AML-193 (cell line): ENCODE results near the gene CDK14.
"Not testable (repeated sequence)": the region's sequence is repeated elsewhere in the genome, so short reads cannot be mapped to it uniquely, and the experiment has no call there.

Experiments
- DNase-seq, 2 experiments: peaks; one replicate each; lab custom pipeline; 2025; lab: John Stamatoyannopoulos, UW

CDK14 gene

DNA sequence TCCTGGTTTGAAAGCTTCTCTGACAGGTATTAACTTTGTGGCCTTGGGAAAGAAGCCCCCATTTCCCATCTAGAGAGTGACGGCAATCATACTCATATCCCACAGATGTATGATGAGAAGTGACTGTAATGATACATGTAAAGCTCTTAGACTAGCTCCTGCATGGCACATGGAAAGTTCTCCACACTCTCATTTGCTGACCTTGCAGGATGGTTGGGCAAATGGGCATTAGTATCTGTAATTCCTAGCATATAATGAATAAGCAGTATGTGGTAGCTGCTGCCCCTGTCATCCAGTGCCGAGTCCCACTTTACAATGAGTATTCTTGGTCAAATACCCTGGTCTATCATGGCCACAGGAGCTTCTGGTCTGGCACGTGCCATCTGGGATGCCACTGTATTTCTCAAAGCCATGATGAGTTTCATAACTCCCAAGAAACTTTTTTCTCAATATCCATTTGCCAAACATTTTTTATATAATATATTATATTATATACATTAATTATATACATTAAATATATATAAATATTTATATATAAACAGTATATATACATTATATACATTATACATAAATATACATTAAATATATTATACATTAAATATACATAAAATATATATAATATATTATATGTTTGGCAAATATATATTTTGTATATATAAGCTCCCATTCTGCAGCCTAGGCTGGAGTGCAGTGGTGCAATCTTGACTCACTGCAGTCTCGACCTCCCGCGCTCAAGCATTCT, 561.6 kb downstream of the CDK14 start:
- DNase-seq, result no peak

DNA sequence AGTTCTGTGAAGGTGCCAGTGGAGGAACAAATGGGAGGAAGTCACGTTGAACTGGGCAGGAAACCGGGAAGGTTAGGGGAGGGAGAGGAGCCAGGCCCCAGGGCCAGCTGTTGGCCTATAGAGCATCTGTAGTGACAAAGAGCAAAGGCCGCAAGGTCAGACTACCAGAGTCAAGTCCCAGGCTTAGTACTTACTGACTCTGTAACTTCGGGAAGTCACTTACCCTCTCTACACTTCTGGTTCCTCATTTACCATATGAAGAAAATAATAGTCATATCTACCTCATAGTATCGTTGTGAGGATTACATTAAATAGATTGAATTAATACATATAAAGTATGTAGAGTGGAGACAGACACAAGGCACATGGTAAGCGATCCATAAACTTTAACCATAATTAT, 566.3 kb downstream of the CDK14 start:
- DNase-seq, result no peak

DNA sequence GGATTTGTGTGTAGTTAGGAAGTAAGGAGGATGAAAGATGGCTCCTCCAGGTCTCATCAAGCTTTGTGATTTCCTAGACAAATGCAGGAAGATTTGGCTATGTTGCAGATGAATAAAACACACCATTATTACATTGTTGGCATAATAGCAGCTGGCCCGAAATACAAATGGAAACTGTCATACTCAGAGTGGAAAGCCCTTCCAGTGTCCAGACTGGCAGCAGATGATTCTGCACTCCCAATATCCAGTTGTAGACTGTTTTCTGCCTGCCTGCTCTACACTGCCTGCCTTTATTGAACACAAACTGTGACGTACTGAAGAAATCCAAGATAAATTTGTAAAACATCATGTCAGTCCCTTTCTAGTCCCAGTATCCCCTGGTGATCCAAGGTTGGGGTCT, 568.4 kb downstream of the CDK14 start:
- no peak for DNase-seq

DNA sequence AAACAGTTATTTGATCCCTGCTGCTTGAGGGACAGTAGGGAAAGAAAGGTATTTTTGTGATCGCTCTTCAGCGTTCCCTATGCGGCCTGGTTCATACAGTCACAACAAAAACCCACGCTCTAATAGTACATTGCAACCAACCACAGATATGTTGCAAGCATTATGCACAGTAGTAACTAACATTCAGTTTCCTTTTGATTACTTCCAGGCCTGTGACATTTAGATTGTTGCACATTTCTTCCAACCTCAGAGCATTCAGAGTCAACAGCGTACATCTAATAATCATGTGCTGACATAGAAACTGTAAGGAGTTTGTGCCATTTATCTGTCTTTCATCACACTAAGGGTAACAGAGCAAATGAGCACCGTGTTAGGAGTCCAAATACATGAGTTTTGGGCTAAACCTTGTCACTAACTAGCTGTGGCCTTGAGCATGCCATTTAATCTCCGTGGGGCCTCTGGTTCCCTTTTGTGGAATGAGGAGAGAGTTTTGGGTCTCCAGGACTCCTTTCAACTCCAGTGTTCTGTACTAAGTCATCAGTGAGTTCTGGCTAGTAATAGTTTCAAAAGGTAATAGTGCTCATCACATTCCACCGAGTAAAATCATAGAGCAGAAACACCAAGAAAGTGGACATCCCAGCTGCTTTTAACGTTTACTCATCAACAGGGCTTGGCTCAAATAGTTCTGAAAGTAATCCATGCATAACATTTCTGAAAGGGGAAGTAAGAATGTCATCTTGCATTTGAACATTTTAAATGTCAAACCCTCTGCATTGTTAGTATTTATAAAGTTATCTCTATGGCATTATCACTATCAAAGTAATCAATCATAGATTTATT, 569.1 kb downstream of the CDK14 start:
- DNase-seq, result no peak

DNA sequence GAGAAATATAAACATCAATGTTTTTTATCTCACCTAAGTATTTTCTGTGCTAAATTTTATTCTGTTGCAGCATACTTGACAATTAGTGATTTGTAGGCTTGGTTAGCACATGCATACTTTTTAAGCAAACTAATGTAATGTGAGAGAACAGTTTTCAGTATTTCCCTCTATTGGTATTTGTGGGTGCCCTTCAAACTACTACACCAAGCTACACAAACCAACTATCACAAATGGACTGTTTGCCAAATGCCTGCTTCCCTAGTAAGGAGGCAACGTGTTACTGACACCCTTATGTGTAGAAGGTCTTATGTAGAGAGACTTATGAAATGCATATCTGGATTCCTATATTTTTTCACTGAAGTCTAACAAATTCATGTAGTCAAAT, 569.7 kb downstream of the CDK14 start:
- DNase-seq, result no peak

DNA sequence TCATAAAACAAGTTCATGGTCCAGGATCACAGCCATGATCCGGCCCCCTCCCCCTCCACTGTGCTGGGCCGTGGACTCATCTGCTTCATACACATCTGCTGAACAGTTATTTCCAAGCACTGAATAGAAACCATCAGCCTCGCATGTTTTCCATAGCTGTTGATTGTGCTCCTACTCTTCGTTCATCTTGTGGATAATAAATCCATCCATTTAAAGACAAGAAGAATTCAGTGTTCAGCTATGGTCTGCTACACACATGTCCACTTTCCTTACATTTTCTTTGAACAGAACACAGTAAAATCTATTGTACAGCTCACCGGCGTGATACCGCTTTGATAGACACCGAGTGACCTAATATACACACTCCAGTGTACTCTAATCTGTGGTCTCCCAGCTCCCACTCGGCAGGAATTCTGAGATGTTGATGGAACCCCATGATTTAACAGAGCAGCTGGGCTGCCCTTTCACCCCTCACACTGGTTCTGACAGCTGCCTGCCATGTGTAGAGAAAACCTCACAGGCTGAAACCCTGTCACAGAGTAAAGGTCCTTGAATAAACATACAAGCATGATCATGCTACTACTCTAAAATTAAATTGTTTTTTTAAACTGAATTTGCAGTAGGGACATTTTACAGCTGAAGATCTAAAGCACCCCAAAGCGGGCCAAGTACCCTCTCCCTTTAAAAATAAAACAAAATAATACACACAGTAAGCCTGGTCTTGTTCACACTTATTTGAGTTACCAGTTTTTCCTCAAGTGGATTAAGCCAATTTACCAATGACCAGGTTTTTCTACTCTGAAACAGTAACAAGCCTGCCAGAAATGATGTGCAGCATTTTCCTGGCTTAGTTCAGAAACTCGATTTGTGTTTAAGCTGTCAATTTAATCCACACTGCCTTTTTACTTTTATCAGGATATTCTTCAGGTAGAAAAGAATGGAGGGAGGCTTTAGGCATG, 573.0 kb downstream of the CDK14 start:
- DNase-seq, result no peak

DNA sequence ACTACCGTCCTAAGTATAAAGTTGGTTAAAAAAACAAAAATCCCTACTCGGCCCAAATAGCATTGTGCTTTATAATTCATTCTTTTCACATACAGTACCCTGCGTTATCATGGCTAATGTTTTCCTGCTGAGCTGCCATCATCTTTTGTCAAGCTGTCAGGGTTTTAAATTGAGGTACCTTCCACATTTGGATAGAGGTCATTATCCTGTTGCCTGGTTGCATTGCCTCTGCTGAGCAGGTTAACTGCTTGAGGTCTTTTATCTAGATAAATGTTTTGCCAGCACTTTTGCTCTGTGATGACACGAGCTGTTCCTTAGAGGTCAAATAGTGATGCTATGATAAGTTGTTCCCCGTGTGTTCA, 573.7 kb downstream of the CDK14 start:
- no peak for DNase-seq

DNA sequence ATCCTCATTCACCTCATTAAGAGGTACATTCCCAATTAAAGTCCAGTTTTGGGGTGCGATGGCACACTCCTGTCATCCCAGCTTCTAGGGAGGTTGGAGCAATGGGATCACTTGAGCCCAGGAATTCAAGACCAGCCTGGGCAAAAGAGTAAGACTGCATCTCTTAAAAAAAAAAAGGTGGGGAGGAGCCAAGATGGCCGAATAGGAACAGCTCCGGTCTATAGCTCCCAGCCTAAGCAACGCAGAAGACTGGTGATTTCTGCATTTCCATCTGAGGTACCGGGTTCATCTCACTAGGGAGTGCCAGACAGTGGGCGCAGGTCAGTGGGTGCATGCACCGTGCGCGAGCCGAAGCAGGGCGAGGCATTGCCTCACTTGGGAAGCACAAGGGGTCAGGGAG, 577.1 kb downstream of the CDK14 start:
- DNase-seq, result not testable (repeated sequence)

DNA sequence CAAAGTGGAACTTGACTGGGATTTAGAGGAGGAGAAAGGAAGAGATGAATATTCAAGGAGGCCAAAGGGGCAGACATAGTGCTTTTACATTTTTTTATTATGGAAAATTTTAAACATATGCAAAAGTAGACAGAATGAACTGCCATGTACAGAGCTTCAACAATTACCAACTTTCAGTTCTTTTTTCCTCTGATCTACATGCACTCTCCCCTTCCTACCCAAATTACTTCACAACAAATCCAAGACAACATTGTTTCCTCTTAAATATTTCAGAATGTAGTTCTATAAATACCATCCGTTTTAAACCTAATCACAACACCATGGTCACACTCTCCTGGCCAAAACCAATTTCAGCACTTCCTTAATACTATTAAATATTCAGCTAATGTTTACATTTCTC, 584.6 kb downstream of the CDK14 start:
- no peak for DNase-seq

DNA sequence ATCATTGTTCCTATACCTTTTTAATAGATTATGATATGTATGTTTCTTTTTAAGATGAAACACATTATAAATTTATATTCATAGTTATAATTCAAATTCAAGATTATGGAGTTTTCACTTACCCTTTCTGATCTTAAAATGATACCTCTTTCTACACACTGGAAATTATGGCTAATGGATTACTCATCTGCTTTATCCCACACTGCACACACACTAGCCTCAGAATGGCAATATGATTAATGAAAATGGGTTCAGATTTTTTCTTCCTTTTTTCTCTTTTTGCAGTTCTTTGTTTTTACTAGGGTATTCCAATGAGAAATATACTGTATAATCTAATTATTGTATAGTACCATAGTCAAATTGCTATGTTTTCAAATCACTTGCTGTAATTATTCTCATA, 585.8 kb downstream of the CDK14 start:
- no peak for DNase-seq

DNA sequence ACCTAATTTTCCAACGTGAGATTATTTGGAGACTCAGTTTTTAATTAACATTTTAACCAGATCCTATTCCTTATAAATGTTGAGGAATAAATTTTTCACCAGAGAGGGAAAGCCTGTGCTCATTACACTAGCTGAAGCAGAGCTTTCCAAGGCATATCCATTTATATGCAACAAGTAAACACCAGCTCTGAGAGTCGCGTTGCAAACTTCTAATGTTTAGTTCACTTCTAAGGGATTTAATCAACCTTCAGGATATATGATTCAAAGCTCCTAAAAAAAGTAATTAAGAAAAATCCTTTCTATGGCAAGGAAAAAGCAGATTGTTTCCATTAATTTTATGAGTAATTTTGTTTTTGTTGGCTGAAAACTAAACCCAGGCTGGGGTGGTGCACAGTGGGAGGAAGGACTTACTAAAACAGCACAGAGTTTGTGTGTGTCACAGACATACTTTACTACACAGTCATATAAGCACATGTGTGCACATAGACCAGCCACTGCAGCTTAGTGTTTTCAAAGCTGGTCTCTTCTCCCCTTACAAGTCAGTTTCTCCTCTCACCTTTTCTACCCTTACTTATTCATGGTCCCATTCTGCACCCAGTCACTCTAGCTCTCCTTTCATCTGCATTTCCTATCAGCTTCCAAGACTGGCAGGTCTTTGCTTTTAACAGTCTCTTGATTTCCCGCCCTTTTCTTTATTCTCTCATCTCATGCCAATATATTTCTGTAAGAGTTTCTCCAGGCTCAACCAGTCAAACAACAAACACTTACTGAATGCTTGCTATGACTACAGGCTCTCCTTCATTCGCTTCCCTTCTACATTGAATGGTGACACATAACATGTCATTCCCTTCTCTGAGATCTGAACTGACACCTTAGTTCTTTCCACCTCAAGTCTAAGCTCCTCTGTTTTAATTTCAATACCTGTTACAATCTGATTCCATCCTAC, 587.0 kb downstream of the CDK14 start:
- DNase-seq, result no peak

DNA sequence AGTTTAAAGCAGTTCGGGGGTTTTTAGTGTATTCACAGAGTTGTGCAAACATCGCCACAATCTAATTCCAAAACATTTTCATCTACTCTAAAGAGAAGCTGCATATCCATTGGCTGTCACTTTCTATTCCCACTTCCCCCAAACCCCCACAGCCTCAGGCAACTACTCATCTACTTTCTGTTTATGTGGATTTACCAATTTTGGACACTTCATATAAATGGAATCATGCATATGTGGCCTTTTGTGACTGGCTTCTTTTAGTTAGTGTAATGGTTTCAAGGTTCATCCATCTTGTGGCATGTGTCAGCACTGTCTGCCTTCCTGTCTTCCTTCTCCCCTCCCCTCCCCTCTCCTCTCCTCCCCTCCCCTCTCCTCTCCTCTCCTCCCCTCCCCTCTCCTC, 589.6 kb downstream of the CDK14 start:
- no peak for DNase-seq

DNA sequence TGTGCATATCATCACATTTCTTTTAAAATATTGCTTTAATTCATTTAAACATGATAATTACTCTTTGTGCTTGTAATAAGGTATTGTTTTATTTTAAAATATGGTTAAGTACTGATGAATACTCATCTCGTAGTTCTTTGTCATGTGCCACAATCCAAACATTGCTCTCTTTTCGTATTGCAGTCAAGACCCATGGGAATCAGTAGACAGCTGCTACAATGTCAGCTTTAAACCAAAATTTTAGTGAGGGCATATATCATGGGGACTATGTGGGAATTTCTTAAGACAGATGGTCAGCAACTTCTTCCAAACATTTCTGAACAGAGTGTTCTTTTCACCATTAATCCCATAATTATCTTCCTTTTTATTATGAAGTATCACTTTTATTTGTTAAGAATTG, 590.9 kb downstream of the CDK14 start:
- DNase-seq, result no peak

DNA sequence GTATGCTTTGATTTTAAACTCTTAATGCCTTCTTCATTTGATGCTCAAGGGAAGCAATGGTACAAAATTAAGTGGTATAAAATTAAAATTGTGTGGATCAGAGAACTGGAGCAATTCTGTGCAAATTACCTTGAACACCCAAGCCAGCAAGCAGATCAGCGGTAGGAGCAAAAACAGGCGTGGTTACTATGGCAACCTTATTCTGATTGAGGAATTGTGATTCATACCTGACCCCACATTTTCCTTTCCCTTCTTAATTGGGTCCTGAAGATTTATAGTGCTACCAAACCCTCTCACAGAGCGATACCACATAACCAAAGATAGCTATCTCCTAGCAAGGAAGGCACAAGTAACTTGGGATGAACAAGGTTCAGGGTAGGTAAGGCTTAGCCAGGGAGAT, 595.6 kb downstream of the CDK14 start:
- no peak for DNase-seq

DNA sequence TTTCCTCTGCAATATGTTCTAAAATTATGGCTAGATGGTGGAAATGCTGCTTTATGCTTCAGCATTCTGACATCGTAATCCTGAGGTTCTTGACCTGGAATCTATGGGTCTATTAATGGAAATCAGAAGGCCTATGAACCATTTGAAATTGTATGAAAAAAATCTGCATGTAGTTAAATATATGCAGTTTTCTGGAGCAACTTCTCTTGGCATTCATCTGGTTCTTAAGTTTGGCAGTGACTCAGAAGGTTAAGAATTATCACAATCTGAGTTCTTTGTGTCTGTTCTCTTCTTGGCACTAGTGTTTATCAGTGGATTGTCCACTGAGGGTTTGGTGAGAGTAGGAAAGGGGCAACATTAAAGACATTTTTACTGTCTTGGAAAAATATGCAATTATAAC, 597.0 kb downstream of the CDK14 start:
- no peak for DNase-seq

DNA sequence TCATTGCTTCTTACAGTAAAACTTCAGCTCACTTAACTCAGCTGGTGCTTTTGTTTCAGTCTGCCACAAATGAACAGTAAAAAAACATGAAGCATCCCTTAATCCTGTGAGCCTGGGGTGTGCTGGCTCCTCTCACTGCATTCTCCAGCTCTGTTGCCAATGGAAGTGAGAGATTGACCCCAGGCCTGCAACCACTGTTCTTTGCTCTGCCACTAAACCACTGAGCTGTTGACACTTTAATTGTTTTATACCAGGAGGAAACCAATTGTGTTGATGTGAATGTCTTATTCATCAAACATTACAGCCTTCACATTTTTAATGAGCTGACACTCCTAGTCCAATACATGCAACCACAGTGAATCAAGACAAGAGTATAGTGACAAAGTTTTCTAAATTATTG, 598.7 kb downstream of the CDK14 start:
- DNase-seq, result no peak

DNA sequence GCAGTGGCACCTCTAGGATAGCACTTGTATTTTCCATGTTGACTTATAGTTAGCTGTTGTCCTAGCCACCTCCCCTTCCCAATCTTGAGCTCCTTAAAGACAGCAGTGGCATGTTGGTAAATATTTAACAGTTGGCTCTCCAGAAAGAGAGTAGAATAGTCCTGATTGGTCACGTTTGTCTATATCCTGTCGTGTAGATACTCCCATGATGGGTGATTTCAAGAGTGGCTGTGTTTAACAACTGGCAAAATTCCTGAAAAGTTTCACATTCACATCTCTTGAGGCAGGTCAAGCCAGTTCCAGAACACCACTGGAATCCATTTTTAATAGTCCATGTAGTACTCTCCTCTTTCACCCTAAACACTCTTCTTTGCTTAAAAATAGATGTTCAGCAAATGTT, 599.9 kb downstream of the CDK14 start:
- DNase-seq, result no peak

DNA sequence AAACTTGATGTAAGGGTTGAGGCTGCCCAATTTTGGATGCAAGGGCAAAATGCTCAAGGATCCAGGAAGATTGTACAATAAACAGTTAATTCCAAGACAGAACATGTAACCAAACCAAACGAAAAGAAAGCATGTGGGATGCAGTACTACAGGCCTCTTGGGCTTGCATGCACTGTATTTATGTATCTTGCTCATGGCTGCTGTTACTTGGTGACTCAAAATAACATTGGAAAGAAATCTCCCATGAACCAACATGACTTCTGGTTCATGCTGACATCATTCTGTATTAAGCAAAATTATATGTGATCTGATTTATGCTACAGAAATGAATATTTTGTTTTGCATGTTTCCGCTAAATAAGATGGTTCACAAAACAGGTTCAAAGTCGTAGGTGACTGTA, 602.2 kb downstream of the CDK14 start:
- DNase-seq, result no peak

DNA sequence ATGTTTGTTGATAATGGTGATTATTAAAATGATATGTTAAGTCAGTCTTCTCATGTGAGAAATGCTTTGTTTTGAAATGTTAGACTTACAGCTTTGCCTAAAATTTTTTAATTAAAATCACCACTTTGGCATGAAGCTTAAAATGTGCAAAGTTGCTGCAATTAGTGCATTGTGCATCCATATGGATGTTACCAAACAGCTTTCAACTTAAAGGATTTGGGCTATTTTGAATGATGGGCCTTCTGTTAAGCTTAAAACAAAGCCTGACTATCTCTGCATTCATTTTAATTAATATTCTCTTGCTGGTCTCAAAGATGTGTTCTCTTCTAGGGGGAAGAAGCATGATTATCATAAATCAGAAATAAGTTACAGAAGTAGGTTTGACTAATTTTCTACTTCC, 603.5 kb downstream of the CDK14 start:
- no peak for DNase-seq

DNA sequence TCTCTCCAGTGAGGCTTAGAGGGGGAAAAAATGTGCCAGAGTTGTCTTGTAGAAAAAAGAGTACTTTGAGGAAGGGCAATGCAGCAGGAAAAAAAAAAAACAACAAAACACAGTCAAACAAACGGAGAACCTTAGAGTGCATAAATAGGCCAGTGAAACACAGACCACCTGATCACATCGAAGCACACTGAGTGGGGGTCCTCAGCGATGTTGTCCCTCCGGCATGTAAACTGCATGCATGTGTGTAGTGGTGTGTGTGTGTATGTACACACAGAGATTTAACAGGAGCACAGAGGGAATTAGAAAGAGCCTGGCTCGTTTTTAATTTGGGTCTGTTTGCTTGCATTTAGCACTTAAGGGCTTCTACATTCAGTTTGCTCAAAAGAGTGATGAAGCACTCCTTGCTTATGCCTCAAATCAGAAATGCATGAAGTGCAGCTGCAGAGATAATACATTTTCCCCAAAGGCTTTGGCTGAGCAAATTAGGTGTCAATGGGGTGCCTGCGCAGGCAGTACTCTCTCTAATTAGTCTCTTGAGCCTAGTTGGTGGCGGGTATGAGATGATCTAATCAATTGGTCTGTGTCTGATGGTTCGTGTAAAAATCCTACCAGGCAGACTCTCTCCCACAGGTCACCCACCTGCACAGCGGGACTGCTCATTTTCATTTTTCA, 605.5 kb downstream of the CDK14 start:
- DNase-seq, result no peak
